Activated CD8-positive, alpha-beta memory T cell treated with anti-CD3 and anti-CD28 coated beads, Interleukin-2, amount 50 U/mL, for 1 hour (primary cell): Measurements from ENCODE around the gene RNLS.

Experiments used
- DNase-seq: peaks from one replicate; pipeline ENCODE4 v3.0.0-alpha.2; 2020; ENCODE audit errors: extremely low read depth

The RNLS gene

GRCh38 chr10:88232983-88233543 is 350.1 kb downstream of the RNLS start:
- DNase-seq = no peak

- DNase-seq = no peak
These were observed 350.9 kb downstream of the RNLS start for GRCh38 chr10:88232029-88232895.

- DNase-seq = no peak
These were observed 352.9 kb downstream of the RNLS start for GRCh38 chr10:88230251-88230650.

GRCh38 chr10:88228130-88228529 is 355.0 kb downstream of the RNLS start:
- no peak for DNase-seq

- DNase-seq = no peak
These were observed 355.6 kb downstream of the RNLS start for GRCh38 chr10:88227342-88228018.

GRCh38 chr10:88226891-88227290 is 356.2 kb downstream of the RNLS start:
- no peak for DNase-seq

- no peak for DNase-seq
These were observed 357.0 kb downstream of the RNLS start for GRCh38 chr10:88226071-88226659.
